HCT116 (cell line): ENCODE measurements around the gene HSF4. TPM values are rescaled to one million over a fixed set of nuclear protein-coding genes. Genes with fewer than 3 reads are reported as not detected.

Source experiments
- ATAC-seq: fragments of 200-7000 bp; cut with Tn5 transposase; 2 replicates; pipeline ENCODE4 v1.9.1; 2020; ENCODE audit warnings: mild to moderate bottlenecking, moderate library complexity
- BruUV-seq: library from RNA; stranded (reverse); fragments of 400-500 nt; replicated peaks from 2 replicates; lab custom pipeline; 2021; lab: Mats Ljungman, UMichigan
- CTCF ChIA-PET: fragments of 300-600 bp; sonication (Branson Sonifier 250); formaldehyde crosslinking; loops from one replicate; lab custom pipeline; 2021; ENCODE audit warnings: antibody characterized with exemption; lab: Charles Lee
- POLR2A ChIA-PET: fragments of 300-600, 350-600 bp; sonication (Branson Sonifier 250); formaldehyde crosslinking; loops from one replicate; lab custom pipeline; 2021; ENCODE audit warnings: antibody characterized with exemption; lab: Charles Lee
- RAD21 ChIA-PET, 2 experiments: fragments of 300-600 bp; sonication (Branson Sonifier 250); formaldehyde crosslinking; loops; one replicate each; lab custom pipeline; 2023; ENCODE audit warnings: low total read pairs in 2 of 2; ENCODE audit not compliant: uncharacterized antibody in 2 of 2, unreplicated experiment in 2 of 2, low non-redundant PET in 1 of 2; lab: Charles Lee
- DNase-seq: peaks from one replicate; pipeline ENCODE4 v3.0.0-alpha.2; 2010; ENCODE audit warnings: low read depth, low spot score
- H2AFZ ChIP-seq: fragments of 200-600 bp; shearing (Covaris generic), sonication (generic); 2 replicates; pipeline ENCODE4 v1.6.1; 2017; ENCODE audit warnings: low read depth, mixed run types, mixed read lengths, antibody characterized with exemption, low read length; ENCODE audit not compliant: poor library complexity, severe bottlenecking
- H3K27ac ChIP-seq: 2 replicates; pipeline ENCODE4 v1.5.1; 2012; ENCODE audit warnings: low read depth, low read length
- H3K27me3 ChIP-seq: fragments of 200-600 bp; sonication (generic); 2 replicates; pipeline ENCODE4 v1.6.1; 2016; ENCODE audit warnings: mixed run types, low read length, mixed read lengths; ENCODE audit not compliant: insufficient read depth
- H3K36me3 ChIP-seq, 2 experiments: fragments of 200-500 bp in 1 of 2; fragments of 200-600 bp in 1 of 2; sonication (Bioruptor generic) in 1 of 2; sonication (generic) in 1 of 2; 2 replicates each; pipeline versions ENCODE4 v1.5.1 to v1.6.1; 2014 to 2016; ENCODE audit warnings: low read length in 2 of 2, inconsistent platforms in 1 of 2, mixed read lengths in 1 of 2, mixed run types in 1 of 2; ENCODE audit not compliant: insufficient read depth in 2 of 2, control insufficient read depth in 1 of 2
- H3K4me1 ChIP-seq, 2 experiments: fragments of 200-600 bp in 1 of 2; sonication (generic) in 1 of 2; 2 replicates each; pipeline versions ENCODE4 v1.5.1 to v1.6.1; 2012 to 2017; ENCODE audit warnings: low read length in 2 of 2, inconsistent platforms in 1 of 2, mild to moderate bottlenecking in 1 of 2, mixed read lengths in 1 of 2, mixed run types in 1 of 2, moderate library complexity in 1 of 2; ENCODE audit not compliant: insufficient read depth in 2 of 2, control insufficient read depth in 1 of 2
- H3K4me2 ChIP-seq: fragments of 200-600 bp; sonication (generic); 2 replicates; pipeline ENCODE4 v1.6.1; 2017; ENCODE audit warnings: mixed run types, low read length, mixed read lengths
- H3K4me3 ChIP-seq, 2 experiments: fragments of 200-600 bp in 1 of 2; sonication (generic) in 1 of 2; replicated peaks in 1 of 2; 2 replicates each; pipeline ENCODE4 v1.5.1; 2011 to 2016; ENCODE audit warnings: low read length in 2 of 2, control low read depth in 1 of 2, low read depth in 1 of 2, mild to moderate bottlenecking in 1 of 2, mixed read lengths in 1 of 2, mixed run types in 1 of 2
- H3K79me2 ChIP-seq: fragments of 200-600 bp; sonication (generic); 2 replicates; pipeline ENCODE4 v1.6.1; 2017; ENCODE audit warnings: mild to moderate bottlenecking, mixed run types, low read length, moderate library complexity, mixed read lengths; ENCODE audit not compliant: insufficient read depth
- H3K9ac ChIP-seq: fragments of 200-600 bp; sonication (generic); 2 replicates; pipeline ENCODE4 v1.6.1; 2016; ENCODE audit warnings: low read length, mixed read lengths
- H3K9me2 ChIP-seq: fragments of 200-600 bp; sonication (generic), shearing (Covaris generic); 2 replicates; pipeline ENCODE4 v1.6.1; 2017; ENCODE audit warnings: mixed run types, mild to moderate bottlenecking, moderate library complexity; ENCODE audit not compliant: insufficient read depth
- H3K9me3 ChIP-seq, 2 experiments: fragments of 200-500 bp in 1 of 2; fragments of 200-600 bp in 1 of 2; sonication (Bioruptor generic) in 1 of 2; sonication (generic) in 1 of 2; 2 replicates each; pipeline ENCODE4 v1.6.1; 2014 to 2017; ENCODE audit warnings: low read length in 2 of 2, mixed read lengths in 2 of 2, inconsistent platforms in 1 of 2, low read depth in 1 of 2, mild to moderate bottlenecking in 1 of 2, mixed run types in 1 of 2, moderate library complexity in 1 of 2; ENCODE audit not compliant: control insufficient read depth in 1 of 2, insufficient read depth in 1 of 2
- H4K20me1 ChIP-seq: fragments of 200-600 bp; sonication (generic), shearing (Covaris generic); 2 replicates; pipeline ENCODE4 v1.6.1; 2017; ENCODE audit warnings: mixed run types, mild to moderate bottlenecking, moderate library complexity; ENCODE audit not compliant: insufficient read depth
- ATF3 ChIP-seq: IDR thresholded peaks from 2 replicates; pipeline ENCODE4 v1.6.1; 2012
- CTCF ChIP-seq, 3 experiments: fragments of 200-600 bp in 1 of 3; sonication (generic) in 1 of 3; IDR thresholded peaks in 2 of 3; conservative IDR thresholded peaks in 1 of 3; 2 replicates each; pipeline ENCODE4 v1.5.1; 2012 to 2017; ENCODE audit warnings: low read depth in 2 of 3, low read length in 2 of 3, antibody characterized with exemption in 1 of 3, borderline replicate concordance in 1 of 3, control low read depth in 1 of 3, mild to moderate bottlenecking in 1 of 3, mixed read lengths in 1 of 3, mixed run types in 1 of 3, moderate library complexity in 1 of 3; ENCODE audit not compliant: insufficient read depth in 1 of 3
- EZH2phosphoT487 ChIP-seq: fragments of 200-600 bp; IDR thresholded peaks from 2 replicates; pipeline ENCODE4 v1.6.1; 2018; ENCODE audit warnings: antibody characterized with exemption, borderline replicate concordance
- POLR2AphosphoS5 ChIP-seq: IDR thresholded peaks from 2 replicates; pipeline ENCODE4 v1.6.1; 2011; ENCODE audit warnings: mild to moderate bottlenecking, low read depth, low read length, moderate library complexity
- RAD21 ChIP-seq: IDR thresholded peaks from 2 replicates; pipeline ENCODE4 v1.6.1; 2012; ENCODE audit warnings: low read depth, mild to moderate bottlenecking
- SRF ChIP-seq: IDR thresholded peaks from 2 replicates; pipeline ENCODE4 v1.6.1; 2012; ENCODE audit warnings: low read depth
- ZNF274 ChIP-seq: fragments of 200-500 bp; sonication (Bioruptor generic); IDR thresholded peaks from 2 replicates; pipeline ENCODE4 v1.6.1; 2014; ENCODE audit warnings: mild to moderate bottlenecking, low read depth, low read length, inconsistent platforms
- intact Hi-C: fragments of 100-400 bp; cut with micrococcal nuclease; formaldehyde crosslinking; loops from 2 replicates; pipeline ENCODE4 v1.10.0; 2022
- total RNA-seq: library from RNA; stranded (reverse); gene quantifications from one replicate; pipeline ENCODE4 v1.2.1, GENCODE V29; 2021; ENCODE audit not compliant: unreplicated experiment

Gene HSF4
- total RNA-seq, 1 experiment from 2014 or later = 46.6 TPM

GRCh38 chr16:67137605-67138004 lies 26.9 kb upstream of the HSF4 start:
- no peaks in the 10 kb centered on the region for H3K27me3 ChIP-seq
- no peak overlapping the region for H2AFZ ChIP-seq
- CTCF ChIA-PET = interaction anchor here (0.7 kb wide), 1 partner anchor 18 kb away, joined by 5 read pairs; no protein-coding TSS in a partner anchor
- H3K9me3 ChIP-seq = no peaks in the 10 kb centered on the region
- H3K4me1 ChIP-seq = no peaks in the 10 kb centered on the region
- no peak overlapping the region for H3K9ac ChIP-seq
- intact Hi-C loops = no loop called here
- no TSS peak for BruUV-seq
- no peak overlapping the region for H3K27ac ChIP-seq
- RAD21 ChIA-PET = no interaction called here
- POLR2A ChIA-PET = no interaction called here
- TF ChIP-seq SRF (no peak), CTCF (IDR thresholded peaks at IDR 0.05 in 2 of 3, conservative IDR thresholded peaks at IDR 0.05 in 1 of 3; ENCODE audit: borderline replicate concordance in 1 of 3, insufficient read depth in 1 of 3, low read depth in 2 of 3, low read length in 2 of 3) (no peak), ZNF274 (no peak), ATF3 (no peak), RAD21 (no peak), POLR2AphosphoS5 (no peak)
- H3K36me3 ChIP-seq = peaks cover 41 to 55% of the 10 kb centered on the region in 2 experiments
- no peaks in the 10 kb centered on the region for H4K20me1 ChIP-seq
- ATAC-seq (no peak), DNase-seq (no peak)
- H3K9me2 ChIP-seq = no peaks in the 10 kb centered on the region
- no peak overlapping the region for H3K4me3 ChIP-seq
- H3K4me2 ChIP-seq = no peak overlapping the region
- H3K79me2 ChIP-seq = no peaks in the 10 kb centered on the region

GRCh38 chr16:67141391-67141790 lies 23.2 kb upstream of the HSF4 start:
- Histone ChIP-seq H3K9me3 (no peaks in the 10 kb centered on the region), H3K4me1 (no peaks in the 10 kb centered on the region), H3K36me3 (peaks cover 36 to 58% of the 10 kb centered on the region in 2 experiments), H3K4me3 (no peak overlapping the region), H3K27ac (no peak overlapping the region), H2AFZ (no peak overlapping the region), H4K20me1 (no peaks in the 10 kb centered on the region), H3K4me2 (no peak overlapping the region), H3K79me2 (no peaks in the 10 kb centered on the region), H3K27me3 (no peaks in the 10 kb centered on the region), H3K9ac (no peak overlapping the region), H3K9me2 (no peaks in the 10 kb centered on the region)
- POLR2A ChIA-PET = no interaction called here
- no peak for DNase-seq
- ATAC-seq = no peak
- no TSS peak for BruUV-seq
- CTCF ChIA-PET = interaction anchor here (1.0 to 1.5 kb wide), 2 partner anchors 14 to 38 kb away, joined by 3 to 7 read pairs (median 3); no protein-coding TSS in a partner anchor
- no peak for TF ChIP-seq EZH2phosphoT487
- intact Hi-C loops = no loop called here
- RAD21 ChIA-PET = no interaction called here
